Measurements from ENCODE around the gene LCLAT1.

Gene LCLAT1

DNA sequence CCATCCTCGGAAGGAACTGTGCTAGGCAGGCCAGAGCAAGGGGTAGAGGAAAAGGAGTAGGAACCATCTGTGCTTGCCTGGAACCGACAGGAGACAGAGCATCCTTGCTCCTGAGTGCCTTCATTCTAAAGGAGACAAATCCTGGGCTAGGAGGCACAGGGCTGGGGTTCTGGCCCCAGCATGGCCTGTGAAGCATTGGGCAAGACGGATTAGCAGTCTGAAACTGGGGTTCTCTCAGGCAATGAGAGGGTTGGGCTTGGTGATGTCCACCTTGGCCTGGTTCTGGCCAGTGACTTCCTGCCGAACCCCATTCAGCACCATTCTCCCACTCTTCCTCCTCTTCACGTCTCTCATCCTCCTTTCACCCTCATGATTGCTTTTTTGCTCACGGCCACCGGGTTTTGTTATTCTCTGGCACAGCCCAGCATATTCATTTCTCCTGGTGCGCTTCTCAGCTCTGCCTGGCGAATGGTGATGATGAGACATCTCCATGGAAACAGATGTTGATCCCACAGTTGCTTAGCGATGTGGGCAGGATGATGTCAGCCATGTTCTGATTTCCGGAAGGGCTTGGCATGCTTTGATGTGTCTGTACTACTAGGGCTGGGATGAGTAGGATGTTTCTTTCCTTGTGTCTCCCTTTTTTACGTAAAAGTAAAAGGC lies 232.5 kb downstream of the LCLAT1 start:
- H3K4me3 ChIP-seq (ENCODE audit: low read length) = no peak overlapping the region
- no peaks in the 10 kb centered on the region for H3K9me3 ChIP-seq (ENCODE audit: control insufficient read depth, insufficient read depth, low read length)
- no peak overlapping the region for H3K27ac ChIP-seq (ENCODE audit: low read length)
- 0 out of 2 replicates have a peak, but pooled peaks cover 1% of the 10 kb centered on the region for H3K4me1 ChIP-seq (ENCODE audit: control insufficient read depth, insufficient read depth, low read length)
- H3K36me3 ChIP-seq (ENCODE audit: control insufficient read depth, insufficient read depth, low read length) = no peaks in the 10 kb centered on the region
- no peaks in the 10 kb centered on the region for H3K27me3 ChIP-seq (ENCODE audit: control insufficient read depth, insufficient read depth, low read length)
- DNase-seq (ENCODE audit: low read depth, low spot score) = no peak
- WGBS (ENCODE audit: insufficient coverage, insufficient read length) = 100% methylated on average over 1 of the region's 12 CpGs

DNA sequence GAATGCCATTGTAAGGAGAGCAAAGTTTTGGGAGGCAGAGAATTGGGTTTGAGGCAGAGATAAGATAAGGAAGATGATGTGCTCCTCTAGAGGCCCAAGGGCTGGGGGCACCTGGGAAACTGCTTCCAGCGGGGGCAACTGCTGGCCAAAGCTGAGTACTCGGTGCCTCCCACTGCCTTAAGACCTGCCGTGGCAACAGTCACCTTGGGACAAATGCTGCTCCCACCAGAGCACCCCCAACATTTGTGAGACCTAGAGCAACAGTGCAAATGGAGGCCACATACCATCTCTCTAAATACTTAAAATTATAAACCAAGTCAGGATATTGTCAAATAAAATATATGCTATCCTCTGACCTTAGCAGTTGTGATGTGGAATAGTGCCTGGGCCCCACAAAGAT lies 233.1 kb downstream of the LCLAT1 start:
- H3K4me3 ChIP-seq (ENCODE audit: low read length) = no peak overlapping the region
- no peaks in the 10 kb centered on the region for H3K27me3 ChIP-seq (ENCODE audit: control insufficient read depth, insufficient read depth, low read length)
- no CpG with 5 or more reads among the region's 3 CpGs for WGBS (ENCODE audit: insufficient coverage, insufficient read length)
- H3K4me1 ChIP-seq (ENCODE audit: control insufficient read depth, insufficient read depth, low read length) = 0 out of 2 replicates have a peak, but pooled peaks cover 1% of the 10 kb centered on the region
- H3K36me3 ChIP-seq (ENCODE audit: control insufficient read depth, insufficient read depth, low read length) = no peaks in the 10 kb centered on the region
- no peaks in the 10 kb centered on the region for H3K9me3 ChIP-seq (ENCODE audit: control insufficient read depth, insufficient read depth, low read length)
- H3K27ac ChIP-seq (ENCODE audit: low read length) = no peak overlapping the region
- DNase-seq (ENCODE audit: low read depth, low spot score) = no peak

DNA sequence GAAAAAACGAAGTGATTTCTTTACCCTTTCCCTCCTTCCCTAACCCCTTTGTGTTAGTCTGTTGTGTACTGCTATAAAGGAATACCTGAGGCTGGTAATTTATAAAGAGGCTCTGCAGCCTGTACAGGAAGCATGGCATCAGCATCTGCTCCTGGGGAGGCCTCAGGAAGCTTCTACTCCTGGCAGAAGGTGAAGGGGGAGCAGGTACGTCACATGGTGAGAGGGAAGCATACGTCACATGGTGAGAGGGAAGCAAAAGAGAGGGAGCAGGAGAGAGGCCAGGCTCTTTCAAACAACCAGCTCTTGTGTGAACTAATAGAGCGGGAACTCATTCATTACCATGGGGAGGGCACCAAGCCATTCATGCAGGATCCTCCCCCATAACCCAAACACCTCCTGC lies 234.0 kb downstream of the LCLAT1 start:
- no CpG with 5 or more reads among the region's 4 CpGs for WGBS (ENCODE audit: insufficient coverage, insufficient read length)
- no peaks in the 10 kb centered on the region for H3K9me3 ChIP-seq (ENCODE audit: control insufficient read depth, insufficient read depth, low read length)
- H3K4me3 ChIP-seq (ENCODE audit: low read length) = no peak overlapping the region
- 0 out of 2 replicates have a peak, but pooled peaks cover 1% of the 10 kb centered on the region for H3K4me1 ChIP-seq (ENCODE audit: control insufficient read depth, insufficient read depth, low read length)
- H3K36me3 ChIP-seq (ENCODE audit: control insufficient read depth, insufficient read depth, low read length) = no peaks in the 10 kb centered on the region
- H3K27ac ChIP-seq (ENCODE audit: low read length) = no peak overlapping the region
- DNase-seq (ENCODE audit: low read depth, low spot score) = no peak
- no peaks in the 10 kb centered on the region for H3K27me3 ChIP-seq (ENCODE audit: control insufficient read depth, insufficient read depth, low read length)

DNA sequence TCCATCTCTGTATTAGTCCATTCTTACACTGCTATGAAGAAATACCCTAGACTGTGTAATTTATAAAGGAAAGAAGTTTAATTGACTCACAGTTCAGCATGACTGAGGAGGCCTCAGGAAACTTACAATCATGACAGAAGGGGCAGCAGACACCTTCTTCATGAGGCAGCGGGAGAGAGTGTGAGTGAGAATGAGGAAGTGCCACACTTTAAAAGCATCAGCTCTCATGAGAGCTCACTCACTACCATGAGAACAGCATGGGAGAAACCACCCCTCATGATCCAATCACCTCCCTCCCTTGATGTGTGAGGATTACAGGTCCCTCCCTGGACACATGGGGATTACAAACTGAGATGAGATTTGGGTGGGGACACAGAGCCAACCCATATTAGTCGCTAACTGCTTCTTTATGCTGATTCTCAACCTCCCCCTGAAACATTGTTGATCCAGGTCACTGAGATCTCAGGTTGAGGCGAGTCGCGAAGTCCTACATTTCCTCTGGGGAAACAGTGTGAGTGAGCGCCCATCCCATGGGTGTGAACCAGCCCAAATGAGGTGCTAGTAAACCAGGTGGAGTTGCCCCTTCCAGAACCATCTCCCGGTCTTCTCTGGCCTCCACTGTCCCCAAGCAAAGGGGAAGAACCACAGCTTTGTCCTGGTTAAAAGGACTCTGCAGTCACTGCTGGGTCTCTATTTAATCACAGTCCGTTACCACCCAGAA lies 236.3 kb downstream of the LCLAT1 start:
- Histone ChIP-seq H3K9me3 (ENCODE audit: control insufficient read depth, insufficient read depth, low read length) (no peaks in the 10 kb centered on the region), H3K4me3 (ENCODE audit: low read length) (no peak overlapping the region), H3K36me3 (ENCODE audit: control insufficient read depth, insufficient read depth, low read length) (no peaks in the 10 kb centered on the region), H3K27me3 (ENCODE audit: control insufficient read depth, insufficient read depth, low read length) (no peaks in the 10 kb centered on the region), H3K4me1 (ENCODE audit: control insufficient read depth, insufficient read depth, low read length) (0 out of 2 replicates have a peak, but pooled peaks cover 1% of the 10 kb centered on the region), H3K27ac (ENCODE audit: low read length) (no peak overlapping the region)
- no CpG with 5 or more reads among the region's 8 CpGs for WGBS (ENCODE audit: insufficient coverage, insufficient read length)
- DNase-seq (ENCODE audit: low read depth, low spot score) = no peak

DNA sequence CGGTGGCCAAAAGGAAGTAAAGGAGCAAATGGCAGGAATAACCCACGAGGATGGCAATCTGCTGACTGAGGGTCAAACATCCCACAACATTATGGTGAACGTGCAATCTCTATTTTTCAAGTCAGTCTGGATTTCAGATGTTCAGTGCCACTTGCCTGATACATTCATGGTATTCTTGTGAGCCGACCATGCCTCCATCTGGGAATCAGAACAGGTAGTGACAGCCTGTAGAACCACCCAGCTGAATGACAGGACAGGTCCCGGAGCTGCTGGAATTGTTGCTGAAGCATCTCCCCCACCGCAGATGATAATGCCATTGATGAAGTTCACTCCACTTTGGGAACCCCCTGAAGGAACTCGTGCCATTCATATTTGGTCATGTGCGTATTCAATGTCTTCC lies 237.0 kb downstream of the LCLAT1 start:
- H3K36me3 ChIP-seq (ENCODE audit: control insufficient read depth, insufficient read depth, low read length) = no peaks in the 10 kb centered on the region
- WGBS (ENCODE audit: insufficient coverage, insufficient read length) = no CpG with 5 or more reads among the region's 8 CpGs
- no peak overlapping the region for H3K27ac ChIP-seq (ENCODE audit: low read length)

DNA sequence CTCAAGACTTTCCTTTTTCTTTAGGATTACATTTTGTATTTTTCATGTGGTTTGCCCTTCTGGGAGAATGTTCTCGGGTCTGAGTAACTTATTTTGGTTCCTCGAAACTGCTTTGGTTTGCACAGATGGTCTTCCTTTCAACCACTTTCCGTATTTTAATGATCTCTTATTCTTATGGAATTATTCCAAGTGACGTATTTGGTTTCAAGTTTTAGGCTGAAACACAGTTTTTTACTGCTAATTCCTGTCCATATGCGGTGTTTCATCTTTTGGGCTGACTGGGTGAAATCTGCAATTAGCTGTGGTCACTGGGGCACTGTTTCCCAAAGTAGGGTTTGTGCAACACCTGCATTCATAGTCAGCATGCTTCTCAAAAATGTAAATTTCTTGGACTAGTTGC lies 237.5 kb downstream of the LCLAT1 start:
- H3K4me3 ChIP-seq (ENCODE audit: low read length) = no peak overlapping the region
- WGBS (ENCODE audit: insufficient coverage, insufficient read length) = no CpG with 5 or more reads among the region's 5 CpGs
- no peak for DNase-seq (ENCODE audit: low read depth, low spot score)
- H3K27me3 ChIP-seq (ENCODE audit: control insufficient read depth, insufficient read depth, low read length) = no peaks in the 10 kb centered on the region
- H3K9me3 ChIP-seq (ENCODE audit: control insufficient read depth, insufficient read depth, low read length) = no peaks in the 10 kb centered on the region
- H3K4me1 ChIP-seq (ENCODE audit: control insufficient read depth, insufficient read depth, low read length) = 0 out of 2 replicates have a peak, but pooled peaks cover 1% of the 10 kb centered on the region
- no peaks in the 10 kb centered on the region for H3K36me3 ChIP-seq (ENCODE audit: control insufficient read depth, insufficient read depth, low read length)
- no peak overlapping the region for H3K27ac ChIP-seq (ENCODE audit: low read length)

More for the DNA sequence above, 237.0 kb downstream of the LCLAT1 start:
- no peaks in the 10 kb centered on the region for H3K27me3 ChIP-seq (ENCODE audit: control insufficient read depth, insufficient read depth, low read length)
- H3K4me3 ChIP-seq (ENCODE audit: low read length) = no peak overlapping the region
- DNase-seq (ENCODE audit: low read depth, low spot score) = no peak
- H3K4me1 ChIP-seq (ENCODE audit: control insufficient read depth, insufficient read depth, low read length) = 0 out of 2 replicates have a peak, but pooled peaks cover 1% of the 10 kb centered on the region
- H3K9me3 ChIP-seq (ENCODE audit: control insufficient read depth, insufficient read depth, low read length) = no peaks in the 10 kb centered on the region

DNA sequence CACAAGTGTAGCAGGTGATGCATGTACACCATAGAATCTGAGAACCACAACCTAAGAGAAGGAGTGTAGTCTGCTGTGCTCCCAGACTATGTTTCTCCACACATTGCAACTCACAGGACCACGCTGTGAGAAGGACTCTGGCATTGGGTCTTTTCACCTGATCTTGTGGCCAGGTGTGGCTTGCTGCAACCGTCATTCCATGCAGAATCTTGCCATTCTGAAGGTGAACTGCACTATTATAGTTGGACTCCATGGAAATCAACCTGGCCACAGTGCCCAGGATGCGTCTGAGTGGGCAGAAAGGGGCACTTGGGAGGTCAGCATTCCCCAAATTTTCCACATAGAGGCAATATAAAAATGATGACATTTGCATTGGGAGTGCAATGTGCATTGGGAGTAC lies 237.9 kb downstream of the LCLAT1 start:
- no CpG with 5 or more reads among the region's 3 CpGs for WGBS (ENCODE audit: insufficient coverage, insufficient read length)
- H3K27me3 ChIP-seq (ENCODE audit: control insufficient read depth, insufficient read depth, low read length) = no peaks in the 10 kb centered on the region

DNA sequence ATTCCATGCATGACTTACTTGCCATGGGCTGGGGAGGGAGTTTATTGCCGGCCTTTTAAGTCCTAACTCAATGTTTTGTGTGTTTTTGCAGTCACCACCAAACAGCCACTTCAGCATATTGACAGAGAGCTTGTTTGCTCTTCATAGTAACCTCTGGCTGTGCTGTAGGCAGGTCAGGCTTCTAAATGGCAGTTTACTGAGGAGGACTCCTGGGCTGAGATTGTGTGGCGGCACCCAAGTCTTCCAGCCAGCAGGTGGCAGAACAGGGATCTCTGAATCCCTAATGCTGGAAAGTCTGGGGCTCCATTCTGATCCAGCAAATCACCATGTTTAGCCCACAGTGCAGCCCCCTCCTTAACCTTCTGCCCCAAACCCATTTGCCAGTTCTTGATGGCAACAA lies 239.0 kb downstream of the LCLAT1 start:
- no peaks in the 10 kb centered on the region for H3K36me3 ChIP-seq (ENCODE audit: control insufficient read depth, insufficient read depth, low read length)
- H3K4me3 ChIP-seq (ENCODE audit: low read length) = no peak overlapping the region
- WGBS (ENCODE audit: insufficient coverage, insufficient read length) = no CpG with 5 or more reads among the region's 2 CpGs
- DNase-seq (ENCODE audit: low read depth, low spot score) = no peak
- H3K4me1 ChIP-seq (ENCODE audit: control insufficient read depth, insufficient read depth, low read length) = no peaks in the 10 kb centered on the region
- no peaks in the 10 kb centered on the region for H3K9me3 ChIP-seq (ENCODE audit: control insufficient read depth, insufficient read depth, low read length)
- no peak overlapping the region for H3K27ac ChIP-seq (ENCODE audit: low read length)
- no peaks in the 10 kb centered on the region for H3K27me3 ChIP-seq (ENCODE audit: control insufficient read depth, insufficient read depth, low read length)

More for the DNA sequence above, 237.9 kb downstream of the LCLAT1 start:
- Histone ChIP-seq H3K4me1 (ENCODE audit: control insufficient read depth, insufficient read depth, low read length) (0 out of 2 replicates have a peak, but pooled peaks cover 1% of the 10 kb centered on the region), H3K4me3 (ENCODE audit: low read length) (no peak overlapping the region), H3K27ac (ENCODE audit: low read length) (no peak overlapping the region), H3K9me3 (ENCODE audit: control insufficient read depth, insufficient read depth, low read length) (no peaks in the 10 kb centered on the region), H3K36me3 (ENCODE audit: control insufficient read depth, insufficient read depth, low read length) (no peaks in the 10 kb centered on the region)
- no peak for DNase-seq (ENCODE audit: low read depth, low spot score)

DNA sequence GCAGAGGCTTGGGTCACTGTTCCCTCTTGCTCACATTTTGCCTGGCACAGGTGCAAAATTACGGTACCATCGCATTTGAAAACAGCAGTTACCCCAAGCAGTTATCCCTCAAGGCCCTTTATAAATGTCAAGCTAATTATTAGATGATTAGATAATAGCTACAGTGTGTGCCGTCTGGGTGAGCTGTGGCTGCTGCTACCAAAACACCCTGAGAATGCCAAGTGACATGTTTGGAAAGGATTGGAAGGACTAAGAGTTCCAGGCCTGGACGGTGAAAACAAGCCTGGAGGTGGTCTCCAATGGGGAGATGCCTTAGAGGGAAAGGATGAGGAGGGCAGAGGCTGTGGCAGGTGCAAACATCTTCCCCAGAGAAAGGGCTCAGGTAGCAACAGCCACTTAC lies 239.6 kb downstream of the LCLAT1 start:
- no peaks in the 10 kb centered on the region for H3K9me3 ChIP-seq (ENCODE audit: control insufficient read depth, insufficient read depth, low read length)
- no peak overlapping the region for H3K27ac ChIP-seq (ENCODE audit: low read length)
- no CpG with 5 or more reads among the region's 4 CpGs for WGBS (ENCODE audit: insufficient coverage, insufficient read length)
- H3K4me1 ChIP-seq (ENCODE audit: control insufficient read depth, insufficient read depth, low read length) = no peaks in the 10 kb centered on the region
- no peak for DNase-seq (ENCODE audit: low read depth, low spot score)
- H3K27me3 ChIP-seq (ENCODE audit: control insufficient read depth, insufficient read depth, low read length) = no peaks in the 10 kb centered on the region
- H3K4me3 ChIP-seq (ENCODE audit: low read length) = no peak overlapping the region
- H3K36me3 ChIP-seq (ENCODE audit: control insufficient read depth, insufficient read depth, low read length) = no peaks in the 10 kb centered on the region

DNA sequence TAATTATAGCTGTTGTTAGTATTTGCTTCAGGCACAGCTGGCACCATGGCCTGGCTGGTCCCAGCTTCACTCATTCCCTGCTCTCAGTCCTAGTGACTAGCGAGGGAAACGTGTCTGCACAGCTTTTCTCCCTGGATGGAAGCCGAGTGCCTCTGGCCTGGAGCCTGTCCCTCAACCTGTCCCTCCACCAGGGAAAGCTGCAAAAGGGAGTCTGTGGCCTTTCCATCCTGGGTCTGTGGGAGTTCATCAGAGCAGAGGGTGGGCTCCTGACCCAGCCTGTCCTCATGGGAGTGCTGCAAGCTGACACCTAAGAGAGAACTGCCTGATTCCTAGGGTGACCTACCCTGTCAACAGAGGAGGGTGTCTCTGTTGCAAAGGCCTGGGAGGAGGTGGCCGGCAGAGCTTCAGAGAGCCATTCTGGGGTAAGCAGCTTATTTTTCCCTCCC lies 241.9 kb downstream of the LCLAT1 start:
- Histone ChIP-seq H3K4me1 (ENCODE audit: control insufficient read depth, insufficient read depth, low read length) (no peaks in the 10 kb centered on the region), H3K9me3 (ENCODE audit: control insufficient read depth, insufficient read depth, low read length) (no peaks in the 10 kb centered on the region), H3K4me3 (ENCODE audit: low read length) (no peak overlapping the region), H3K36me3 (ENCODE audit: control insufficient read depth, insufficient read depth, low read length) (no peaks in the 10 kb centered on the region), H3K27me3 (ENCODE audit: control insufficient read depth, insufficient read depth, low read length) (no peaks in the 10 kb centered on the region), H3K27ac (ENCODE audit: low read length) (no peak overlapping the region)
- DNase-seq (ENCODE audit: low read depth, low spot score) = no peak
- no CpG with 5 or more reads among the region's 4 CpGs for WGBS (ENCODE audit: insufficient coverage, insufficient read length)

All from iPS DF 6.9 (cell line).